DOHH2 (cell line): ENCODE results near the gene C3orf22.

Source experiments
- EZH2phosphoT487 ChIP-seq: fragments of 200-600 bp; sonication (generic); IDR thresholded peaks from 2 replicates; pipeline ENCODE4 v1.6.1; 2017; ENCODE audit warnings: borderline replicate concordance, mild to moderate bottlenecking, antibody characterized with exemption, low read length, moderate library complexity, mixed read lengths
- TF ChIP-seq, protein P1 (sequence below): fragments of 200-600 bp; sonication (generic); IDR thresholded peaks from one replicate; pipeline ENCODE4 v1.5.1; 2014; ENCODE audit warnings: antibody characterized with exemption, mild to moderate bottlenecking, low read depth, low read length; ENCODE audit not compliant: poor library complexity, severe bottlenecking

DNA sequence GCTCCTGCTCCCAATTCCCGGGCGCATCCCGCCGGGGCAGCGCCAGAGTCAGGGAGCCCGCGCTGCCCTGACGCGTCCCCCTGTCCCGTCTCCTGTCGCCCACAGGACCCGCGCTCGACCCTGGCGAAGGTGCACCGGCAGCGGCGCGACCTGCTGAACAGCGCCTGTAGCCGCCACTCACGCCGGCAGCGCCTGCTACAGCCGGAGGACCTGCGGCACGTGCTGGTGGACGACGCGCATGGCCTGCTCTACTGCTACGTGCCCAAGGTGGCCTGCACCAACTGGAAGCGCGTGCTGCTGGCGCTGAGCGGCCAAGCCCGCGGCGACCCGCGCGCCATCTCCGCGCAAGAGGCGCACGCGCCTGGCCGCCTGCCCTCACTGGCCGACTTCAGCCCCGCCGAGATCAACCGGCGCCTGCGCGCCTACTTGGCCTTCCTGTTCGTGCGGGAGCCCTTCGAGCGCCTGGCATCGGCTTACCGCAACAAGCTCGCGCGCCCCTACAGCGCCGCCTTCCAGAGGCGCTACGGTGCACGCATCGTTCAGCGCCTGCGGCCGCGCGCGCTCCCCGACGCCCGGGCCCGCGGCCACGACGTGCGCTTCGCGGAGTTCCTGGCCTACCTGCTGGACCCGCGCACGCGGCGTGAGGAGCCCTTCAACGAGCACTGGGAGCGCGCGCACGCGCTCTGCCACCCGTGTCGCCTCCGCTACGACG lies 16.9 kb downstream of the C3orf22 start:
- TF ChIP-seq, protein P1, sequence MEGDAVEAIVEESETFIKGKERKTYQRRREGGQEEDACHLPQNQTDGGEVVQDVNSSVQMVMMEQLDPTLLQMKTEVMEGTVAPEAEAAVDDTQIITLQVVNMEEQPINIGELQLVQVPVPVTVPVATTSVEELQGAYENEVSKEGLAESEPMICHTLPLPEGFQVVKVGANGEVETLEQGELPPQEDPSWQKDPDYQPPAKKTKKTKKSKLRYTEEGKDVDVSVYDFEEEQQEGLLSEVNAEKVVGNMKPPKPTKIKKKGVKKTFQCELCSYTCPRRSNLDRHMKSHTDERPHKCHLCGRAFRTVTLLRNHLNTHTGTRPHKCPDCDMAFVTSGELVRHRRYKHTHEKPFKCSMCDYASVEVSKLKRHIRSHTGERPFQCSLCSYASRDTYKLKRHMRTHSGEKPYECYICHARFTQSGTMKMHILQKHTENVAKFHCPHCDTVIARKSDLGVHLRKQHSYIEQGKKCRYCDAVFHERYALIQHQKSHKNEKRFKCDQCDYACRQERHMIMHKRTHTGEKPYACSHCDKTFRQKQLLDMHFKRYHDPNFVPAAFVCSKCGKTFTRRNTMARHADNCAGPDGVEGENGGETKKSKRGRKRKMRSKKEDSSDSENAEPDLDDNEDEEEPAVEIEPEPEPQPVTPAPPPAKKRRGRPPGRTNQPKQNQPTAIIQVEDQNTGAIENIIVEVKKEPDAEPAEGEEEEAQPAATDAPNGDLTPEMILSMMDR, result no peak
- TF ChIP-seq EZH2phosphoT487, result no peak
